ENCODE measurements around the gene WDFY3. TPM values are rescaled to one million over a fixed set of nuclear protein-coding genes. Genes with fewer than 3 reads are reported as not detected.

The WDFY3 gene
- total RNA-seq, 1 experiment from 2014 or later, result 39.9 TPM

DNA sequence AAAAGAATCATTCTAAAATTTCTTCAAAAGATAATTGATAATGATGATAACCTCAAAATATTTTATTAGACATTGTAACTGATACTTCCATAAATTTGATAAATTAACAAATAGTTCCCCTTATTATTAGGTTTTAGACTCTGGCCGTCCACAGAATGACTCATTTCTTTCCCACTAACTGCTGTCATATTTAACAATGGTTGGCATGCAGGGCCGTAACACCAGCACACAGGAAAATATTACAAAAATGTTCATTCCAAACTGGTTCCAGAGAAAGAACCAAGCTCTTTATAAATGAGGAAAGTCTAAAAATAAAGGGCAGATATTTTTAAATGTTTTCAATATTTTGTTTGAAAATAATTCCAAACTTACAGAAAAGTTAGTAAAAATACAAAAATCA, 28.2 kb downstream of the WDFY3 start:
- intact Hi-C loops (cut with micrococcal nuclease), result no loop called here
- ChIA-PET CTCF (no interaction called here), RAD21 (ENCODE audit: low non-redundant PET in 1 of 2, low total read pairs in 2 of 2, uncharacterized antibody in 2 of 2, unreplicated experiment in 2 of 2) (no interaction called here), POLR2A (no interaction called here)
- no peak overlapping the region for H2AFZ ChIP-seq (ENCODE audit: low read depth, low read length, poor library complexity, severe bottlenecking)
- H3K9ac ChIP-seq (ENCODE audit: low read length), result no peak overlapping the region
- BruUV-seq (replicated peaks), result no TSS peak
- 0 out of 4 replicates have a peak, but pooled peaks cover 0 to 3% of the 10 kb centered on the region in 2 experiments for H3K9me3 ChIP-seq (ENCODE audit: control insufficient read depth in 1 of 2, insufficient read depth in 1 of 2, low read depth in 1 of 2, low read length in 2 of 2)
- no peaks in the 10 kb centered on the region for H3K36me3 ChIP-seq (ENCODE audit: control insufficient read depth in 1 of 2, insufficient read depth in 2 of 2, low read length in 2 of 2)
- H3K79me2 ChIP-seq (ENCODE audit: insufficient read depth, low read length), result peaks cover 23% of the 10 kb centered on the region
- H3K4me2 ChIP-seq (ENCODE audit: low read length), result no peak overlapping the region
- no peaks in the 10 kb centered on the region for H3K27me3 ChIP-seq (ENCODE audit: insufficient read depth, low read length)
- H3K9me2 ChIP-seq (ENCODE audit: insufficient read depth), result no peaks in the 10 kb centered on the region
- ATAC-seq, result no peak
- H3K4me1 ChIP-seq (ENCODE audit: control insufficient read depth in 1 of 2, insufficient read depth in 2 of 2, low read length in 2 of 2), result peaks cover 7 to 9% of the 10 kb centered on the region in 2 experiments; a peak in 3 of 4 replicates
- no peak overlapping the region for H3K27ac ChIP-seq (ENCODE audit: low read depth, low read length)
- no peak overlapping the region for H3K4me3 ChIP-seq (replicated peaks in 1 of 2; ENCODE audit: low read depth in 1 of 2, low read length in 2 of 2)
- DNase-seq (ENCODE audit: low read depth, low spot score), result no peak
- no peaks in the 10 kb centered on the region for H4K20me1 ChIP-seq (ENCODE audit: insufficient read depth)
- no peak for TF ChIP-seq SP1 (IDR thresholded peaks at IDR 0.05; ENCODE audit: low read depth)
- no peak for TF ChIP-seq EZH2 (IDR thresholded peaks at IDR 0.05)
- no peak for TF ChIP-seq EZH2phosphoT487 (IDR thresholded peaks at IDR 0.05; ENCODE audit: borderline replicate concordance)
- TF ChIP-seq YY1 (IDR thresholded peaks at IDR 0.05; ENCODE audit: extremely low read depth, insufficient replicate concordance, low read depth, low read length), result no peak
- TF ChIP-seq CBX3 (IDR thresholded peaks at IDR 0.05; ENCODE audit: low read depth), result no peak
- TF ChIP-seq, protein P1, sequence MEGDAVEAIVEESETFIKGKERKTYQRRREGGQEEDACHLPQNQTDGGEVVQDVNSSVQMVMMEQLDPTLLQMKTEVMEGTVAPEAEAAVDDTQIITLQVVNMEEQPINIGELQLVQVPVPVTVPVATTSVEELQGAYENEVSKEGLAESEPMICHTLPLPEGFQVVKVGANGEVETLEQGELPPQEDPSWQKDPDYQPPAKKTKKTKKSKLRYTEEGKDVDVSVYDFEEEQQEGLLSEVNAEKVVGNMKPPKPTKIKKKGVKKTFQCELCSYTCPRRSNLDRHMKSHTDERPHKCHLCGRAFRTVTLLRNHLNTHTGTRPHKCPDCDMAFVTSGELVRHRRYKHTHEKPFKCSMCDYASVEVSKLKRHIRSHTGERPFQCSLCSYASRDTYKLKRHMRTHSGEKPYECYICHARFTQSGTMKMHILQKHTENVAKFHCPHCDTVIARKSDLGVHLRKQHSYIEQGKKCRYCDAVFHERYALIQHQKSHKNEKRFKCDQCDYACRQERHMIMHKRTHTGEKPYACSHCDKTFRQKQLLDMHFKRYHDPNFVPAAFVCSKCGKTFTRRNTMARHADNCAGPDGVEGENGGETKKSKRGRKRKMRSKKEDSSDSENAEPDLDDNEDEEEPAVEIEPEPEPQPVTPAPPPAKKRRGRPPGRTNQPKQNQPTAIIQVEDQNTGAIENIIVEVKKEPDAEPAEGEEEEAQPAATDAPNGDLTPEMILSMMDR (IDR thresholded peaks at IDR 0.05 in 2 of 3, conservative IDR thresholded peaks at IDR 0.05 in 1 of 3; ENCODE audit: borderline replicate concordance in 1 of 3, insufficient read depth in 1 of 3, low read depth in 2 of 3, low read length in 2 of 3), result no peak
- TF ChIP-seq, protein P2, sequence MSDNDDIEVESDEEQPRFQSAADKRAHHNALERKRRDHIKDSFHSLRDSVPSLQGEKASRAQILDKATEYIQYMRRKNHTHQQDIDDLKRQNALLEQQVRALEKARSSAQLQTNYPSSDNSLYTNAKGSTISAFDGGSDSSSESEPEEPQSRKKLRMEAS (IDR thresholded peaks at IDR 0.05), result no peak
- no peak for TF ChIP-seq POLR2A (IDR thresholded peaks at IDR 0.05; ENCODE audit: borderline replicate concordance, extremely low read depth, insufficient read depth, insufficient read length)
- TF ChIP-seq EGR1 (IDR thresholded peaks at IDR 0.05; ENCODE audit: low read depth), result no peak
- TF ChIP-seq ZFX (IDR thresholded peaks at IDR 0.05), result no peak

Measured in HCT116 (cell line).